Stimulated activated CD4-positive, alpha-beta T cell treated with anti-CD3 and anti-CD28 coated beads, Interleukin-2, amount 100 ng/mL, for 48 hours (primary cell): Measurements from ENCODE around the gene SIRT2.
"Not testable (repeated sequence)": the region's sequence is repeated elsewhere in the genome, so short reads cannot be mapped to it uniquely, and the experiment has no call there.

Source experiments
- DNase-seq, 2 donors: peaks; one replicate each; pipeline ENCODE4 v3.0.0-alpha.2; 2020

Gene SIRT2

DNA sequence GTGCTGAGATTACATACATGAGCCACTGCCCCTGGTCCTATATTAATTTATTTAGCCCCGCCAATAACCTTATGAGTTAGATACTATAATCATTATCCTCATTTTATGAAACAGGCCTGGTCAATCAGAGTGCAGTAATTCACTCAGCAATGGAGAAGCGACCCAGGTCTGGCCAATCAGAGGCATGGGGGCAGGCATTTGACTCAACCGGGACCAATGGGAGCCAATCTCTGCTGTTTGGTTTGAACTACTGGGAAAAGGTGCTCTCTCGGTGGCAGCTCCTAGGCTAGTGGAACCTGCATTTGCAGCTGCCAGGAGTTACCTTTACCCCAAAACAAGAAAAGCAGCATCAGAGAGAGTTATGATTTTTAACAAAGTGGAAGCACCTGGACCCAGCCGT lies 6.6 kb downstream of the SIRT2 start:
- no peak for DNase-seq

DNA sequence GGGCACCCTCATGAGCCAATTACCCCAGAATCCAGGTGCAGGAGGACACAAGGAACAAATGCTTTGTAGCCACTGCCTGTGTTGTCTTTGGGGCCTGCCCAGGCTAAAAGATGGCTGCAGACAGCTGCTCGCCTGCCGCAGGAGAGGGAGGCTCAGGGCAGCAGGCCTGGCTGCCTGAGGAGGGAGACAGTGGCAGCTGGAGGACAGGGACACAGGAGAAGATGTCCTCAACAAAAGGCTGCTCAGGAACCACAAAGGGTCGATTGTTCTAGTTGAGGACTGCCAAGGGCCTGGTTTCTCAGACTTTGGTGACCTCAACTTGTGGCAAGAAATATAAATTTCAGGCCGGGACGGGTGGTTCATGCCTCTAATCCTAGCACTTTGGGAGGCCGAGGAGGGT lies 7.6 kb downstream of the SIRT2 start:
- no peak for DNase-seq

DNA sequence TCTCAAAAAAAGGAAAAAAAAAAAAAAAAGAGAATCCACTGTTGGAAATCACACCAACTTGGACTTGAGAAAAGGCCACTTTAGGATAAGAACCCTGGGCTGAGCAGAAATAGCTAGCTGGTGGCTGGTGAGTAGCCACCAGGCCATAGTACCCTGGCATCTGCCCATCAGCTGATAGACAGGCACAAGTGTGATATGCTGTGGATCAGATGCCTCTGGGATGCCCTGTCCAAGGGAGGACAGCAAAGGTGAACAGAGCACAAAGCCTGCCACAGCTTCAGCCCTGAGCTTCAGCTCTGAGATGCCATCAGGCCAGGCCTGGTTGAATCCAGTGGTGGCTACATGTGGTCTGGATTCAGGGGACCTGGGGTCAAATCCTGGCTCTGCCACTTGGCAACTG lies 8.7 kb downstream of the SIRT2 start:
- no peak for DNase-seq

DNA sequence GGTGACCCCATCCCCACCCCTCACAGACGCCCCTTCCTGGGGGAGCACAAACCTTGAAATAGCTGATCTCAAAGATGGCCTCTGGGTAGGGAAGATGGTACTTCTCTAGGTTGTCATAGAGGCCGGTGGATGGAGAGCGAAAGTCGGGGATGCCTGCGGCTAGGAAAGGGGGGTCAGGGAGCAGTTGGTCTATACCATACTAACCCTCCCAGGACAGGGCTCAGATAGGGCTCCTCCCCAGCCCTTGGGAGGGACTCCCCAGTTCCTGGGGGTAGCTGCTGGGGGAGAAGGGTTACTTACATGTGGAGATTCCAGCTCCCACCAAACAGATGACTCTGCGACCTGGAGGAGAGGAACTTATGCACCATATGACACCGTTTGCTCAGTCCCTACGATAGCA lies 9.6 kb downstream of the SIRT2 start:
- no peak for DNase-seq

DNA sequence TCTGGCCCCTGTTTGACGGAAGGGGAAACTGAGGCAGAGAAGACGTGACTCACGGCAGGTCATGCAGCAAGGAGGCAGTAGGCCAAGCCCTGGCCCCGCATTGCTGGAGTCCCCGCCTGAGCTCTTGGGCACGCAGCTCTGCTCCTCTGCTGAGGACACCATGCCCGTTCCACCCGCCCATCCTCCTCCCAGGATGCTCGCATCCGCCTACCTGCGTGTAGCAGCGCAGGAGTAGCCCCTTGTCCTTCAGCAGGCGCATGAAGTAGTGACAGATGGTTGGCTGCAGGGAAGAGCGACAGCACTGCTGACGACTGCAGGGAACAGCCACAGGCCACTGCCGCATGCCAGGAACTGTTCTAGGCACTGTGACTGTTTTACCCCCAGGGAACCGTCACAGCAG lies 10.5 kb downstream of the SIRT2 start:
- no peak for DNase-seq

DNA sequence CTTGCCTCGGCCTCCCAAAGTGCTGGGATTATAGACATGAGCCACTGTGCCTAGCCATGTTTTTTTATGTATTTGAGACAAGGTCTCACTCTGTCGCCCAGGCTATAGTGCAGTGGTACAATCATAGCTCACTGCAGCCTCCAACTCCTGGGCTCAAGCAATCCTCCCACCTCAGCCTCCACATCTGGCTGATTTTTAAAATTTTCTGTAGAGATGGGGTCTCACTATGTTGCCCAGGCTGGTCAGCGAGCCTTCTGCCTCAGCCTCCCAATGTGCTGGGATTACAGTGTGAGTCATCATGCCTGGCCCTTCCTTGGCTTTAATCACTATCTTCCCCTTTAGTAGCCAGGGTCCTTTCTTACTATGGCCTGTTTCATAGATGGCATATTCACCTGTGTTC lies 14.7 kb downstream of the SIRT2 start:
- not testable (repeated sequence) for DNase-seq

DNA sequence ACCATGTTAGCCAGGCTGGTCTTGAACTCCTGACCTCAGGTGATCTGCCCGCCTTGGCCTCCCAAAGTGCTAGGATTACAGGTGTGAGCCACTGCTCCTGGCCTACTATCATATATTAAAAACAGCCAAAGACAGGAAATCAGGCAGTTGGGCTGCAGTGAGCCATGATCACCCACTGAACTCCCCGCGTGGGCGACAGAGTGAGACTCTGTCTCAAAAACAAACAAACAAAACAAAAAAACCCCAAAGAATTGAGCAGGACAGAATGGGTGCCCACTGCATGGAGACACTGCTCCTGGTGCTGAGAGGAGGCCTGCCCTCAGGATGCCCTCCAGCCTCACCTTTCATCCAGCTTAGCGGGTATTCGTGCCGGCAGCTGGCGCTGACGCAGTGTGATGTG lies 16.1 kb downstream of the SIRT2 start:
- no peak for DNase-seq

DNA sequence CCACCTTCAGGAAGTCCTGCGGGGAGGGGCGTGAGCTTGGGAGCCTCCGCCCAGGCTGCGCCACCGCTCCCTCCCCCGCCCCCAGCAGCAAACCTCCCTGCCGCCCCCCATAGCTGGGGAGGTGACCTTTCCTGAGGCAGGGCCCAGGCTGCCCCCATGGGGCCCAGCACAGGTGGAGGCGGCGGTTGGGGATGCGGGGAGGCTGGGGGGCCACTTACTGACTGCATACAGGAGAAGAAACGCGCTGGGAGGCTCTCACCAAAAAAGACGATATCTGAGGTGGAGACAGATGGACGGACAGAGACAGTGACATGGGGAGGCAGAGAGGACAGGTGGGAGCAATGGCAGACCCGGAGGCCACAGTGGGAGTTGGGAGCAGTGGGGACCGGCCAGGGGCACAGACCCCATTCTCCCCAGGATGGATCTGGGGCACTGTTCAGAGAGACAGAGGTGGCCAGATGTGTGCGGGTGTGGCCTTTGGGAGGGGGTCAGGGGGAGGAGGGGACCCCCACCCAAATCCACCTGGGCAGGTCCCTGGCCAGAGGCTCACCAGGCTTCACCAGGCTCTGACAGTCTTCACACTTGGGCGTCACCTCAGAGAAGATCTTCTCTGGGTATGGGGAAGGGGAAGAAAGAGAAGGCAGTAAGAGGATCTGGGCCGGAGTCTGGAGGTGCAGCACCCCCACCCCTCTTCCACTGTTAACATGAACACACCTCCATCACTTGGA lies 18.4 kb downstream of the SIRT2 start:
- DNase-seq: no peak

DNA sequence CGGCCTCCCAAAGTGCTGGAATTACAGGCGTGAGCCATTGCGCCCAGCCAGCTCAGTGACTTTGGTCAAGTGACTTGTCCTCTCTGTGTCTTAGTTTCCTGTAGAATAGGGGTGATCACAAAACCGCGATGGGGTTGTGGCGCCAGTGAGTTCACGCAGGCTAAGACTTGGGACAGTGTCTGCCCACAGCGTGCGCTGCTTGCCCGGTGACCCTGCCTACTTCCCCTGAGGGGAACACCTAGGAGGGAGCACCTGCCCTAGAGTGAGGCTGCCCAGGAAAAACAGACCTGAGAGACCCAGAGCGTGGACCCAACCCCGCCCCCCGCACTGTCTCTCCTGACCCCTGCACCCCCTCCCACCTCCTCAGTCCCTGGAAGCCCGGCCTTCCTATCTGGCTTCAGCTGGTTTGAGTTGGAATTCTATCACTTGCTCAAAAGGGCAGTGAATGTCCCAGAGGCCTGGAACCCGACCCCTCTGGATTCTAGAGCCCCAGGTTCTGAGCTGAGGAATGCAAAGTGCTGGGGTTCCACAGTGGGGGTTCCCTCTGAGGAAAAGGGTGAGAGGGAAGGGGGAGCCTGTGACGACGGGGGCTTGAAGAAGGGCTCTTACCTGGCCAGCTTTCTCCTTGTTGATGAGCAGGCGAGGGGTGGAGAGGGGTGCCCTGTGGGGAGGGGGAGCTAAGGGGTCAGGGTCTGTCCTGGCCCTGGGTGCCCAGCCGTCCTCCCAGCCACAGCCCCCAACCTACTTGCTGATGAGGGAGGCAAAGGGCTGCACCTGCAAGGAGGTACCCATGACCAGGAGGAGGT lies 19.1 kb downstream of the SIRT2 start:
- DNase-seq: no peak

DNA sequence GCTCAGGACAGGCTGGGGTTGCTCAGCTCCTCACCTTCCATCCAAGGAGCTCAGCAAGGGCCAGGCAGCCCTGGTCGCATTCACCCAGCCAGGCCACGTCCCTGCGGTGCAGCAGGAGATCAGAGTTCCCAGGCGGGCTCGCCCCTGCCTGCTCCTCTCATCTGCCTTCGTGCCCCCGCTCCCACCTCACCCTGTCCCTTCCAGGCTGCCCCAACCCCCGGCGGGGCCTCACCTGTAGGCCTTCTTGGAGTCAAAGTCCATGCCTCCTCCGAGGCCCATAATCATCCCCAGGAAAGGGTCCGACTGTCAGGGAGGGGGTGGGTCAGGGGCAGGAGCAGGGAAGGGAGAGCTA lies 20.0 kb downstream of the SIRT2 start:
- no peak for DNase-seq

DNA sequence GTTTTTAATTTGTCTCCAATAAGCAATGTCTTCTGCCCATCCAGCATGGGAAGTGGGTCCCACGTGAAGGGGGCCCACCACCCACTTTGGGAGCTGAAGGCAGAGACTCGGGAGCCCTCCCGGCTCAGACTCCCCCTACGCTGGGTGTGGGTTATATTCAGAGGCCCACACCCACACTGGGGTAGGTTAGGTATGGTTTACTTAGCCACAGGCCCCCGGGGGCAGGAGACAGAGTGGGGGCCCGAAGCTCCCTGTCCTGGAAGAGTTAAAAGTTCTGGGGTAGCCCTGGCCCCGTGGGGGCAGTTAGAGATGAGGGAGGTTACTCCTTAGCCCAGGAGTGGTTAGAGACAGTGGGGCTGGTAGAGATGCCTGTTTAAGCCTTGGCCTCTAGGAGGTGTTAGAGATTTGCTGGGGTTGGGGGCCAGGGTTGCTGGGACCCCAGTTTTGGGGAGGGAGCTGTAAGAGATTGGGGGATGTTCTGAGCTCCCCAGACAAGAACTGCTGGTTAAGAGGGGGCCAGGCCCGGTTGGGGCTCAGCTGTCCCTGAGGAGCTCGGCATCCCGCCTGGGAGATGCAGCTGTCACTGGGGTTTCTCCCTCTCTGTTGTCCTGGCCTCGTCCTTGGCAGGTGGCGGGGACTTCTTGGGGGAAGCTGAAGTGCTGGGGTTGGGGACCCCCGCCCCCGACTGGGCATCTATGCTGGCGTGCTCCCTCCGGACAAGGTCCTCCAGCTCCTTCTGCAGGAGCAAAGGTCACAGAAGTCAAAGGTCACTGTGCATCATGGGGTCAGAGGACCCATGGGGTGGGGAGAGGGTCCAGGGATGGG lies 20.6 kb downstream of the SIRT2 start:
- no peak for DNase-seq

DNA sequence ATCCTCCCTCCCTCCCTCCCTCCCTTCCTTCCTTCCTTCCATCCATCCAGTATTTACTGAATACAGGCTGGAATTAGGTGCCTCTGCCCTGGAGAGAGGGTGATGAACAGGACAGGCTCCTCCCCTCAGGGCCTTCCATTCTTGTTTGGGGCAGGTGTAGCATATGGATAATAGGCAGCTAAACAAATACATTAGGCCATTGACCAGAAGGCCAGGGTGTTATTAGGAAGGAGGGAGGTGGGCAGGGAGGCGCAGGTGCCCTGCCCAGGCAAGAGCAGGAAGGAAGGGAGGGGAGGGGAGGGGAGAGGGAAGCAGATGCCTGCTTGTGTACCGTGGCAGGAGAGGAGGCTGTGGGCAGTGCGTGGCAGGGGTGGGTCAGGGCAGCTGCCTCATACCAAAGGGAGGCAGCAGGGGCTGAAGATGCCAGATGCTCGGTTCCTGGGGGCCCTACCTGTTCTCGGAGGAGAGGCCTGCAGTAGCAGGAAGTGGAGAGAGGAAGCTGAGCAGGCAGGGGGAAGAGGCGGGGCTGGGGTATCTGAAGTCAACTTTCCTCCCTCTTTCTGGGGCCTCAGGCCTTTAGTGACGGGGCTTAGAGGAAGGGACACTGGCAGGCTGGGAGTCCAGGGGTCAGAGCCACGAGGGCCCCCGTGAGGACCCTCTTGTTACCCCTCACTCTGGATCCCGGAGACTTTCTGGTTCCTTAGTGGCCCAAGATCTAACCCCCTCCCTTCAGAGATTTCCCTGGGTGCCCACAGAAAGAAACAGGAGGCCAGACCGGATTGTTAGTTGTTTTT lies 21.4 kb downstream of the SIRT2 start, which contains the start of gene RINL:
RINL (minus strand) TSS at position 495 of the 794 bp plus-strand sequence. CDS start 1,533 bp downstream, outside the sequence.
- DNase-seq: peak; percentile 47 to 54

DNA sequence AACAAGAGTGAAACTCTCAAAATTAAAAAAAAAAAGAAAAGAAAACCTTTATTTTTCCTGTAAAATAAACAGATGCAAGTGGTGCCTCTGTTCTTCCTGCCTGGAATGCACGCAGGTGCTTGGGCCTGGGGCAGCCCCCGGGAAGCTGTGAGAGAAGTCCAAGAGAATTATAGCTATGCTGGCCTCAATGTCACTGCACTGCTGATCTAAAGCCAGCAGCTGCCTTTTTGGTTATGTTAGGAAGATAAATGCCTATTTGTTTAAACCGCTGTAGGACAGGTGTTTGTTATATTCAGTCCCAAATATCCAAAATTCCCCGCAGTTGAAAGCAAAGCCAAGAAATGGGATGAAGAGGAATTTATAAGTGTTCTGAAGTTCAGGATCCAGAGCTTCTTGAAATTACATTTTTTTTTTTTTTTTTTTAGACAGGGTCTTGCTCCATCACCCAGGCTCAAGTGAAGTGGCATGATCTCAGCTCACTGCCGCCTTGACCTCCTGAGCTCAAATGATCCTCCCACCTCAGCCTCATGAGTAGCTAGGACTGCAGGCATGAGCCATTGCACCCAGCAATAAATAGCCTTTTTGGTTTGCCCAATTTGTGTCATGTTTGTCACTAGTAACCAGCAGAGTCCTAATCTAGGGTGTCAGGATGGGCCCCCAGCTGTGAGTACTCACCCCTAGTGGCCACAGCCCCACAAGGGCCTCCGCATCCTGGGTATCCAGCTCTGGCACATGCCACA lies 23.6 kb downstream of the SIRT2 start:
- no peak for DNase-seq

DNA sequence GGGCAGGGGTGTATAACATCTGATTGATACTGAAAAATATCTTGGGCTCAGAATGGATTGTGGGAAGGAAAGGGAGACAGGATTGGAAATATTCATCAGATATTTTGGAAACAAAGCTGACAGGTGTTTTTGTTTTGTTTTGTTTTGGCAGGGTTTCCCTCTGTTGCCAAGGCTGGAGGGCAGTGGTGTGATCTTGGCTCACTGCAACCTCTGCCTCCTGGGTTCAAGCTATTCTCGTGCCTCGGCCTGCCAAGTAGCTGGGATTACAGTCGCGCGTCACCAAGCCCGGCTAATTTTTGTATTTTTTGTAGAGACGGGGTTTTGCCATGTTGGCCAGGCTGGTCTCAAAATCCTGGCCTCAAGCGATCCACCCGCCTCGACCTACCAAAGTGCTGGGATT lies 26.0 kb downstream of the SIRT2 start:
- DNase-seq: not testable (repeated sequence)

DNA sequence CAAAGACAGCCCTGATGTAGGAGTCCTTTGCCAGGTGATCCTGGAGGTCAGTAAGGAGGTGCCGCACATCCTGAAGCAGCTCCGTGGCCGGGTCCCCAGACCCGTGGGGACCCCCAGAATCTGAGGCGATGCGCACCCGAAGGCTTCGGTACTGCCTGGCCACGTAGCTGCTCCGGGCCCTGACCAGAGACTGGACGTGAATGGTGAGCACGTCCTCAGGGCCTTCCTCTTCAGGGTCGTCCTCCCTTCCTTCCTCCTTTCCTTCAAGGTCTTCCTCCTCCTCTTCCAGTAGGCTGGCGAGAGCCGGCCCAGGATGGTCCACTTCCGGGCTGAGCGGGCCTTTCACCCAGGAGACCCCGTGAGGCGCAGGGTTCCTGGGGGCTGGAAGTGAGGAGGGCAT lies 28.8 kb downstream of the SIRT2 start:
- DNase-seq: no peak

DNA sequence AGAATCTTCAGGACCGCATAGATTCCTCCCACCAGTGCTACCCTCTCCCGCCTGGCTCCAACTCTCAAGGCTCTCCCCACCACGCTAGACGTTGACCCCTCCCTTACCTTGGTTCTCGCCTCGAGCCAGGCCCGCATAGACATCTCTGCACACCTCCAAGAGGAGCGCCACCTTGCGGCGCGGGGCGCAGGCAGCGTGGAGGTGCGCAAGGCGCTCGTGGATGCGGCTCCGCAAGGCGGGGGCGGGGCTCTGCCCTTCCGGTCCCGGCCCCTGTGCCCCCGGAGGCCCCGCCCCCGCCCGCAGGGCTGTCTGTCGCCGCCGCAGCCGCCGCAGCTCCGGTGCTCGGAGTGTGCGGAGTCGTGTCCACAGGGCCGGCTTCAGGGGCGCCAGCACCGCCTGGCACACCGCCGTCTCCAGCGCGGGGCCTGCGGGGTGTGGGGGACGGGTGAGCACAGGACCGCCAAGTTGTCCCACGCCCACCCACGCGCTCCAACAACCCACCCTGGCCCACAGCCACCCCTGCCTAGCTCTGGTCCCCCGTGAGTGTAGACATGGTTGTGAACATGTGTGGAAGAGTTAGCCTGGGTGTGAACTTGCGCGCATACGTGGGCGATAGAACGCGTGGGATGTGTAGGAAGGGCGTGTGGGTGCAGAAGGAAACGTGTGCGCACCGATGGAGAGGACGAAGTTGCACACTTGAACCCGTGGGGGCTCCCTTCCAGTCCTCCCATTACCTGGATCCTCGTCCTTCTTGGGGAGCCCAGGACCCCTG lies 29.4 kb downstream of the SIRT2 start:
- DNase-seq: peak; percentile 89 to 91

DNA sequence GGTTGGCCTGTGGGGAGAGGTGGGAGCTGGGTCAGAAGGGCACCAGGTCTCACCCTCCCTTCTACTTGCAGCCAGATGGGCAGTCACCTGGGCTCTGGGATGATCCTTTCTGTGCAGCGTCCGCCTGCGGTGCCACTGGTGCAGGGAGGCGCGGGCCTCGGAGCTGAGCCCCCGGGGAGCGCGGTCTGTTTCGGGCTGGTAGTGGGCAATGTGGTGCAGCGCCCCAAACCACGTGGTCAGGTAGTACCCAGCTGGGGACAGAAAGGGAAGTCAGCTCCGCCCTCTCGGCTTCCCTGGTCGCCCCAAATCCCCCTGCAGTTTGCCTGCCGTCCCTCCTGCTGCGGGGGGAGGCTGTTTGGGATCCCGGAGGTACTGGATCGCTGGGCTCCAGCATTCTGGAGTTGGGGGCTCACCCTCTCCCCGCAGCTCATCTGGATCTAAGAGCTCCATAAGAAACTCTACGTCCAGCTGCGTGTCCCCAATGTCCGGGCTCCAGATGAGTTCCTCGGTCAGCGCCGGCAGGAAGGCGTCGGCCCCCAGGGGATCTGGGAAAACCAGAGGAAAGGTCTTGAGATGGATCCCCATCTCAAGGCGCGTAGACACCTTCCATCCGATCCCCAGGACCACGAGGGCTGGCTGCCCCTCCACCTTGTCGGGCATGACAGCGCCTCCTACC lies 30.1 kb downstream of the SIRT2 start:
- DNase-seq: no peak

DNA sequence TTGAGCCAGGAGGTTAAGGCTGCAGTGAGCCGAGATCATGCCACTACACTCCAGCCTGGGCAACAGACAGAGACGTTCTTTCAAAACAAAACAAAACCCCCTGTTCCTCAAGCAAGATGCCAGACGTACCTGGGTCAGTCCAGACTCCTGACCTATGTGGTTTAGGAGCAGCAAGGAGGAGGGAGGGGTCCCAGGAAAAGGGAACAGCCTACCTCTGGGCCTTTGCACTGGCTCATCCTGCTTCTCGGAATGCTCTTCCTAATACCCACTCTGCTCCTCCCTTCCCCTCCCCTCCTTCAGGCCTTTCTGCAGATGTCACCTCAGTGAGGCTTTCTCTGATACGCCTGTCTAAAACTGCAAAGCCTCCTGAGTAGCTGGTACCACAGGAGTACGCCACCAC lies 30.9 kb downstream of the SIRT2 start:
- DNase-seq: no peak

DNA sequence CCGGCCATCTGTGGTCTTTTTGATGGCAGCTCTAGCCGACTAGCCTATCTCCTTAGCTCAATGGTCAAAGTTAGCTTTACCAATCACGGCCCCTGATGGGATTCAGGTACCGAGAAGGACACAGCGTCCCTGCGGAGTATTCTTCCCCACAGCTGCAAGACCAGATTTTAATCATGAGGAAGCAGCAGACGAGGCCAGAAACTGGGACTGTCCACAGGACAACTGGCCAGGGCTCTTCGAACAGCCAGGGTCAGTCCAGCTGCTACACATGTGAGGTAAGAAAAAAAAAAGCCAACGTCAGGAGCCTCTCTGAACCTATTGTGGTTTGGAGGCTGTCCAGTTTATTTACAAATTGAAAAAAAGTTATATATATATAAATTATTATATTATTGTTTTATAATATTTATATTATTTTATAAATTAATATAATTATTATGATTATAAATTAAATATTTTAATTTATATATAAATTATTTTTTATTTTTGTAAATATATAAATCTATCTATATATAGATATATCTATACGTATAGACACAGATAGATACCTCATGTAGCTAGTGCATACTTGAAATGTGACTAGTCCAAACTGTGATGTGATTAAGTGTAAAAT lies 32.1 kb downstream of the SIRT2 start:
- DNase-seq: no peak
